Neural cell (in vitro differentiated cells): ENCODE data around the gene FAM171A1.

Experiments used
- EP300 ChIP-seq: fragments of 450-650 bp; conservative IDR thresholded peaks from 2 replicates; pipeline ENCODE4 v1.6.1; 2014; ENCODE audit warnings: antibody characterized with exemption, mild to moderate bottlenecking, moderate library complexity; ENCODE audit not compliant: poor library complexity, severe bottlenecking
- EZH2 ChIP-seq: fragments of 200-600, 300-800 bp; shearing (Covaris generic), sonication (generic); IDR thresholded peaks from 2 replicates; pipeline ENCODE4 v1.6.1; 2014; ENCODE audit warnings: antibody characterized with exemption, low read length, borderline replicate concordance, mild to moderate bottlenecking; ENCODE audit not compliant: insufficient read depth, poor library complexity, severe bottlenecking
- MXI1 ChIP-seq: fragments of 450-650 bp; conservative IDR thresholded peaks from 2 replicates; pipeline ENCODE4 v1.6.1; 2014; ENCODE audit warnings: antibody characterized with exemption, mild to moderate bottlenecking; ENCODE audit not compliant: poor library complexity, severe bottlenecking
- POLR2AphosphoS5 ChIP-seq: IDR thresholded peaks from 2 replicates; pipeline ENCODE4 v1.6.1; 2012
- TF ChIP-seq, protein P1 (sequence below): fragments of 450-650 bp; IDR thresholded peaks from 2 replicates; pipeline ENCODE4 v1.5.1; 2014; ENCODE audit warnings: antibody characterized with exemption, mild to moderate bottlenecking, moderate library complexity; ENCODE audit not compliant: poor library complexity, severe bottlenecking
- TF ChIP-seq, protein P2 (sequence below): IDR thresholded peaks from 2 replicates; pipeline ENCODE4 v1.6.1; 2012; ENCODE audit warnings: borderline replicate concordance

GRCh38 chr10:15197276-15197675 is 173.8 kb downstream of the FAM171A1 start:
- TF ChIP-seq, protein P1, sequence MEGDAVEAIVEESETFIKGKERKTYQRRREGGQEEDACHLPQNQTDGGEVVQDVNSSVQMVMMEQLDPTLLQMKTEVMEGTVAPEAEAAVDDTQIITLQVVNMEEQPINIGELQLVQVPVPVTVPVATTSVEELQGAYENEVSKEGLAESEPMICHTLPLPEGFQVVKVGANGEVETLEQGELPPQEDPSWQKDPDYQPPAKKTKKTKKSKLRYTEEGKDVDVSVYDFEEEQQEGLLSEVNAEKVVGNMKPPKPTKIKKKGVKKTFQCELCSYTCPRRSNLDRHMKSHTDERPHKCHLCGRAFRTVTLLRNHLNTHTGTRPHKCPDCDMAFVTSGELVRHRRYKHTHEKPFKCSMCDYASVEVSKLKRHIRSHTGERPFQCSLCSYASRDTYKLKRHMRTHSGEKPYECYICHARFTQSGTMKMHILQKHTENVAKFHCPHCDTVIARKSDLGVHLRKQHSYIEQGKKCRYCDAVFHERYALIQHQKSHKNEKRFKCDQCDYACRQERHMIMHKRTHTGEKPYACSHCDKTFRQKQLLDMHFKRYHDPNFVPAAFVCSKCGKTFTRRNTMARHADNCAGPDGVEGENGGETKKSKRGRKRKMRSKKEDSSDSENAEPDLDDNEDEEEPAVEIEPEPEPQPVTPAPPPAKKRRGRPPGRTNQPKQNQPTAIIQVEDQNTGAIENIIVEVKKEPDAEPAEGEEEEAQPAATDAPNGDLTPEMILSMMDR: no peak
- TF ChIP-seq, protein P2, sequence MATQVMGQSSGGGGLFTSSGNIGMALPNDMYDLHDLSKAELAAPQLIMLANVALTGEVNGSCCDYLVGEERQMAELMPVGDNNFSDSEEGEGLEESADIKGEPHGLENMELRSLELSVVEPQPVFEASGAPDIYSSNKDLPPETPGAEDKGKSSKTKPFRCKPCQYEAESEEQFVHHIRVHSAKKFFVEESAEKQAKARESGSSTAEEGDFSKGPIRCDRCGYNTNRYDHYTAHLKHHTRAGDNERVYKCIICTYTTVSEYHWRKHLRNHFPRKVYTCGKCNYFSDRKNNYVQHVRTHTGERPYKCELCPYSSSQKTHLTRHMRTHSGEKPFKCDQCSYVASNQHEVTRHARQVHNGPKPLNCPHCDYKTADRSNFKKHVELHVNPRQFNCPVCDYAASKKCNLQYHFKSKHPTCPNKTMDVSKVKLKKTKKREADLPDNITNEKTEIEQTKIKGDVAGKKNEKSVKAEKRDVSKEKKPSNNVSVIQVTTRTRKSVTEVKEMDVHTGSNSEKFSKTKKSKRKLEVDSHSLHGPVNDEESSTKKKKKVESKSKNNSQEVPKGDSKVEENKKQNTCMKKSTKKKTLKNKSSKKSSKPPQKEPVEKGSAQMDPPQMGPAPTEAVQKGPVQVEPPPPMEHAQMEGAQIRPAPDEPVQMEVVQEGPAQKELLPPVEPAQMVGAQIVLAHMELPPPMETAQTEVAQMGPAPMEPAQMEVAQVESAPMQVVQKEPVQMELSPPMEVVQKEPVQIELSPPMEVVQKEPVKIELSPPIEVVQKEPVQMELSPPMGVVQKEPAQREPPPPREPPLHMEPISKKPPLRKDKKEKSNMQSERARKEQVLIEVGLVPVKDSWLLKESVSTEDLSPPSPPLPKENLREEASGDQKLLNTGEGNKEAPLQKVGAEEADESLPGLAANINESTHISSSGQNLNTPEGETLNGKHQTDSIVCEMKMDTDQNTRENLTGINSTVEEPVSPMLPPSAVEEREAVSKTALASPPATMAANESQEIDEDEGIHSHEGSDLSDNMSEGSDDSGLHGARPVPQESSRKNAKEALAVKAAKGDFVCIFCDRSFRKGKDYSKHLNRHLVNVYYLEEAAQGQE: no peak
- no peak for TF ChIP-seq MXI1
- no peak for TF ChIP-seq EZH2
- no peak for TF ChIP-seq EP300
- no peak for TF ChIP-seq POLR2AphosphoS5
